Kasumi-1 (cell line): ENCODE data around the gene THEMIS.
A peak's percentile ranks its signal among the peaks of the same experiment; 100 is the strongest.

Source experiments
- DNase-seq, 2 experiments: peaks; one replicate each; lab custom pipeline; 2025; lab: John Stamatoyannopoulos, UW

The THEMIS gene

DNA sequence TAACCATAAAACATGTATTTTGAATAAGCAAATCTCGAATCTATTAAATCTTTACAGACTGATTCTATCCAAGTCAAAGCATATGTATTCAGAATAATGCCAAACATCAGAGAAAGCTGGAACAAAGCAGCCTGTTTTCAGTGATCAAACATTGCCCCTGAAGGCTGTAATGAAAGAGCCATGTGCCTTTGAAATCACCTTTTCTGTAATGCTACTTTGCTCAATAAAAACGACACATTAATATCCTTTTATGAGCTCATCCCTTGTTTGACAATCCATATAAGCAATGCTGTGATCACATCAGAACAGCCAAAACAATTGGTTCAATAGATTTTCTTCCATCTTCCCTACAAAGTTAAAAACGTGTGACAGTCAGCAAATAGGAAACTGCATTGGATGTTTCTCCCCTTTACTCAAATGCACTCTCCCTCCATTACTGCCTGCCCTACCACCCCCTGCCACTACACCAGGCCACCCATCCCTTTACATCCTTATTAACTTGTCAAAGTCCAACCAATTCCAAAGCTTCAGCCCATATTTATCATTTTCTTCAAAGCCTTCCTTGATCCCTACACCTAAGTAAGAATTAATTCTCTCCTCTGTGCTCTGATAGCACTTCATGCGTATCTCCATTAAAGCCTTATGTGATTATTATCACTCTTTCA lies 42.0 kb downstream of the THEMIS start:
- no peak for DNase-seq

DNA sequence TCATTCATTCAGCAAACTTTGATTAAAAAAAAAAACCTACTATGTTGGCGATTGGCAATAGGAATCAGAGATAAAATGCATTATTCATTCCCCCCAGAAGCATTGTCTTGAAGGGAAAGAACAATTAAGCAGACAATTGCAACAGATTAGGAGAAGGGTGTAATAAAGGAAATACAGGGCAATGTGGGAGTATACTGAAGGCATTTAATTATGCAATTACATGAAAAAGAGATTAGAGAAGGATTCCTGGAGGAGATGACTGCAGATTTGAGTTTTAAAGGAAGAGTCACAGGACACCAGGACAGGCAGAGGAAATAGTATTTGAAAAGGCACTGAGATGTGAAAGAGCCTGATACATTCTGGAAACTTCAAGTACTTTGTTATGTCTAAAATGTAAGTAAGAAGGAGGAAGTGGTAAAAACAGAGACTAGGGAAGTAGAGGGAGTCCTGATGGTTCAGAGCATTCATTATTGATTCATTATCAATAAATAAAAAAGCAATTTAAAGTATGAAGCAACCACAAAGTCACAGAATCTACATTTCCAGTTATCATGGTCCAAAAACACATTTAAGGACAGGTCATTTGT lies 43.7 kb downstream of the THEMIS start:
- peak; percentile 13 to 36 for DNase-seq

DNA sequence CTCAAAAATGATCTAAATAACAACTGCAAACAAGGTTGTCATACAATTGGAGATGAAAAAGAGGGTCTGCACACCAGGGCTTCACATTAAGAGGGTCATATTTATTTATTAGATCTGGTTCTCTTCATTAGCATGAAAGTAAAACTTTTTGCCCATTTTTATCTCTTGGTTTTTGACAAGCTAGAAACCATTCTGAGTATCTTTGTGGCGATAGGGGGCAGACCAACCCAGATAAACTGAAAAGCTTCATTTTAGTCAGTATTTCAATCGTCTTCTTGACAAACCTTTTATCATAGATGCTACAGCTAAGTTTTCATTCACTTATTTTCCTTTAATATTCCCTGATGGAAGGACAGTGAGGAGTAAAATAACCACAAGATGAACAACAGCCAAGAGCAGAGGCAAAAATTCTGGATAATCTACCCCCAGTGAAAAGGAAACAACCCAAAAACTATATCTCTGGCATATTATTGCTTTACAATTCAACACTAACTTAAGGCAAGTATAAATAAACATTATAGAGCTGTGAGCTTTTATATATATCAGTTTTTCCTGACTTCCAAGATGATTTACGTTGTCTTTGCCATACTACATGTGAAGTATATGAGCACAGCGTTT lies 45.2 kb downstream of the THEMIS start:
- DNase-seq = peak in 1 of 2 experiments; percentile 24

DNA sequence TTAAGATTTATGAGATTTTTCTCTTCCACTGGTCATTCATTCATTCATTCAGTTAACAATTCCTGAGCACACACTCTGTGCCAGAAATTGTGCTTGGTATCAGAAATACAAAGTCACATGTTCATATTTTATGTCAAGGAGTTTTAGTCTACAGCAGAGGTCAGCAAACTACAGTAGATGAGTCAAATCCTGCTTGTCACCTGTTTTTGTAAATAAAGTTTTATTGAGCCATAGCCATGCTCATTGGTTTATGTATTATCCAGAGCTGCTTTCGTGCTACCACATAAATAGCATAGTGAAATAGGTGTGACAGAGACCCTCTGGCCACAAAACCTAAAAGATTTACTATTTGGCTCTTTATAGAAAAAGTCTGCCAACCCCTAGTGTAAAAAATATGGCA lies 46.8 kb downstream of the THEMIS start:
- DNase-seq = no peak

DNA sequence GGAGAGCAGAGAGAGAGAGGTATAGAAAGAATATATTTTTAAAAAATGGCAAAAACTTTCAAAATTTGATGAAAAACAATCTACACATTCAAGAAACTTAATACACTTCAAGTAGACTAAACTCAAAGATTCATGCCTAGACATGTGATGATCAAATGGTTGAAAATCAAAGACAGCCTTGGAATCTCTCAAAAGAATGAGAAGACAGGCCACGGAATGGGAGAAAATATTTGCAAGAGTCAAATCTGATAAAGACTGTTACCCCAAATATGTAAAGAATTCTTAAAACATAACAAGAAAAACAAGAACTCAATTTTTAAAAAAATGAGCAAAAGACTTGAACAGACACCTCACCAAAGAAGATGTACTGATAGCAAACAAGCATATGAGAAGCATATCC lies 49.7 kb downstream of the THEMIS start:
- no peak for DNase-seq

DNA sequence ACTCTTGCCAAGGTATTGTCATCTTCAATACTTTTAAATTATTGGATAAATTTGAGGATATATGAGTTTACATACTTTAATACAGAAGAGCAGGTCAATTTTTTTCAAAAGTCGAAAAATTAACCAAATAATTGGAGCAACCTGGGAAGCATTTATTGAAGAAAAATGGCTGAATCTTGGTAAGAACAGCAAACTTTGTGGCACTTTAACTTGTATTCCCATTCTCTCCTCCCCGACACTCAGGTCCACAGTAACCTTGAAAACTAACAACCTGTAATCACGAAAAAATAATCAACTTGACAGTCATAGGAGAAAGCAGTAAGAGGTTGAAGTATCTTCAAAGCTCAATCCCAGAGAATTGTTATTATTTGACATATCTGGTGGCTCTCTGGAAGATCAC lies 55.6 kb downstream of the THEMIS start:
- DNase-seq = no peak

DNA sequence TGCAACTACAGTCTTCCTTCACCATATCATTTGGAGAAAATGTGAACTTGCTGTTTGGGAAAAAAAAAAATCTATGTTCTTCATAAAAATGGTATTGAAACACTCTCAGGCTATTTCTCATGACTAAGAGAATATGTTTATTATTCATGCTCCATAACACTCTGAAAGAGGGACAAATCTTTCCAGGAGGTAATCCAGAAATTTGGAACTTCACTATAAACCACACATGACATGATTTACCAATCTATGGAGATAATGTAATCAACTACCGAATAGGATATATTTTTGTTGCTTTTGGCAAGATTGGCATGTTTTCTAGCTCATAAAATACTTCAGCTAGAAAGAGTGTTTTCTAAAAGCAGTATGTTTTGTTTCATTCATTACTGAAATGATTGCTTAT lies 56.3 kb downstream of the THEMIS start:
- no peak for DNase-seq

DNA sequence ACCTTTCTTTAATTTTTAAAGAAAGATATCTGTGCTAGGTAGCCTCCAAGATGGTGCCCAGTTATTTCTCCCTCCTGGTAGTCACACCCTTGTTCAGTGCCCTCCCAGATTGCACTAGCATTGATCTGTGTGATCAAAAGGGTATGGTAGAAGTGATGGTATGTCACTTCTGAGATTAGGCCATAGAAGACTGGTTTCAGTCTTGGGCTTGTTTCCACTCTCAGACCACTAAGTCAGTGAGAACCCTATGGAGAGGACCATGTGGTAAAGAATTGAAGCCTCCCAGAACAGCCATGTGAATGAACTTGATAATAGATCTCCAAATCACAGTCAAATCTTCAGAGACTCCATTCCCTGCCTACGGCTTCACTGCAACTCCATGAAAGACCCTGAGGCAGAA lies 57.3 kb downstream of the THEMIS start:
- no peak for DNase-seq

DNA sequence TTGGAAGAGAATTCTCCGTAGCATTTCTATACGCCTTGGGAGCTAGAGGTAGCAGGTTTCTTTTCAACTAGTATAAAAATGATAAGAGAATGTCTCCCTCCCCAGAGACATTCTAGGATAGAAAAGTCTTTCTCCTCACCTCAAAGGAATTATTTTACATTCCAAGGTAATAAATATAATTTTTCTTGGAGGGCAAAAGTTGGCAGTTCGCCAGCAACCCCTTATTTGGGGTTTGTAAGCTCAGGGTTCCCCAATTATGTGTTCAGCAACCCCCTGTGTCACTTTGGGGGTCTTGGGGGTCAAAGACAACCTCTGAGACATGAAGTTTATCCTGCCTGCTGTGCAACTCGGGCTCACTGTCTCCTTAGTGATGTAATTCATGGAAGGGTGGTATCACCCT lies 58.3 kb downstream of the THEMIS start:
- no peak for DNase-seq

DNA sequence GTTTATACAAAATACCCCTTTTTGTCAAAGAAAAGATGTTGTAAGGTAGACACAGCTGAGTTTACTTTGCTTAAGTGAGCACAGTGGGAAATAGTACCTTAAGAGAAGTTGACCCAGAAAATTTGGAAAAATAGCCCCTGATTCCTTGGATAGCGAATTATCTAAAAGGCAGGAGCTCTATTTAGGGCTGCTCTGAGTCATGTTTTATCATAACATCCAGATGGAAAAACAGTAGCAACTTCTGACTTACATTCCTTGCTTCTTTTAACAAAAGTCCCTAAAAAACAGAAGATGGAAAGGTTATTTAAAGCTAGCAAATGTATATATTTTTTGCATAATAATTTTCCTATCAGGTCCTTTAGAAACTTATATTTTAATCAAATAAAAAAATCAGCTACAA lies 59.0 kb downstream of the THEMIS start:
- DNase-seq = no peak

DNA sequence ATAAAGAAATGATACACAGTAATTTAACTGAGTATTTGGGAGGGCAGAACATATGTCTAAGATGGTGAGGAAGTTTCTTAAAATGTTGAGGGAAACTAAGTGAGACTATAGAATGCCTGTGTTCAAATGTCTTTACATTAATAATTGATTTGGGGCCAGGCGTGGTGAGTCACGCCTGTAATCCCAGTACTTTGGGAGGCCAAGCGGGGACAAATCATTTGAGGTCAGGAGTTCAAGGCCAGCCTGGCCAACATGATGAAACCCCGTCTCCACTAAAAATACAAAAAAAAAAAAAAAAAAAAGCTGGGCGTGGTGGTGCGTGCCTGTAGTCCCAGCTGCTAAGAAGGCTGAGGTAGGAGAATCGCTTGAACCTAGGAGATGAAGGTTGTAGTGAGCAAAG lies 66.7 kb downstream of the THEMIS start:
- DNase-seq = no peak

DNA sequence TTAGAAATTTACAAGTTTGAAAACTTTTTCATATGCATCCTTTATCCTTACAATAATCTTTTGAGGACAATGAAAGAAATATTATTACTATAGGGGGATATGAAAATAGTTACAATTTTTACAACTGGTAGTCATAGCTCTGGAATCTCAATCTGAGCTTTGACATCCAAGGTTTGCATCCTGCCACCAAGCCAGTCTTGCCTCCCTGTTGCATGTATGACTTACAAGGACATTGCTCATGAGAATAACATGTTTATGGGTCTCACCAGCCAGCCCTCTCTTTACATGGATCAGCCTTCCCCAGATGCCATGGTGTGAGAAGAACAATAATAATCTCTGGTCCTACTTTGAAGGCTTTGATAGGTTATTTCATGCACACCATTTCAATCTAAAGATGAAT lies 67.5 kb downstream of the THEMIS start:
- DNase-seq = no peak

DNA sequence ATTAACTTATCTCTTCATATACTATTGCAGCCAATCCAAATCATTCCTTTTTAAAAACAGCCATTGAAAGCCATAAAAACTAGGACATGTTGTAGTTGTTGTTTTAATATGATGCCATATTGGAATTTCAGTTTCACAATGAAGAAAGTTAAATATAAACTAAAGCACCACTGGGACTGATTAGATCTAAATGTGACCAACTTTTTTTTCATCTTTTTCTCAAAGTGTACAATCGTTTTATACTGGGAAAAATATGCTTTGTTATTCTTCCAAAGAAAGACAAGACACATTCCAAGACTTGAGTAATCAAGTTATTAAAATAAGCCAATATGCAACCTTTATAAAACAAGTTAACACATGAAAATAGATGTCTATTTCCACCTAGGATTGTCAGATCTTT lies 68.5 kb downstream of the THEMIS start:
- DNase-seq = no peak

DNA sequence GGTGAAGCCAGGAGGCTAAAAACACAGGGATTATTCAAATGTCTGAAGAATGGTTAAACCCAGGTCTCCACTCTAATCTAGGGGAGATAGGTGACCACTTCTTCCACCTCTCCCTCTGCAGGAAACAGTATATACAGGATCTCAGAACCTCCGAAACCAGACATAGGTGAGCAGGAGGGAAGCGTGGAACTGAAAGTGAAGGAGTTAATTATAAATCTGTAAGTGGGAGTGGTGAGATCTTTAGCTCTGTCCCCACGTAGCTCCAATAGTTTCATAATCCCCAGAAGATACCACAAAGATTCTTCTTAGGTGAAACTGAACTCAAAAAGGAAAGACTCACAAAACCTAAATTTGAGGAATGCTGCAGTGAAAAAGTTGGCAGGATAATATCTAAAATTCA lies 76.8 kb downstream of the THEMIS start:
- DNase-seq = no peak

DNA sequence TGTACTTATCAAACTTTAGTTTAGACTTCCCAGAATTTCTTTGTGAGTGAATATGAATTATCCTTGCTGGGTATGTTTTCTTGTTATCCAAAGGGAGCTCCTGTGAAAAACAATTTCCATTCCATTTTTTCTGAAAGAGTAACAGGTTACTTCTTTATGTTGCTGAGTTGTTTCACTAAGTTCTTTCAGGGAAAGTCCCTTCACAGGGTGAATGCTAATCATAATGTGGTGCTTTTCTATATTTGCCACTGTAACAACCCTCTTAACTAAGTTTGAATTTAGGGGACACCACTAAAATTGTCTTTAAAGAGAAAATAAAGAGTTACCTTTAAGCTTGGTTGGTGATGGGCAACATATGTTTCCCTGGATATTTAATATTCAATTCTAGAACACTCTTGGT lies 79.4 kb downstream of the THEMIS start:
- no peak for DNase-seq

DNA sequence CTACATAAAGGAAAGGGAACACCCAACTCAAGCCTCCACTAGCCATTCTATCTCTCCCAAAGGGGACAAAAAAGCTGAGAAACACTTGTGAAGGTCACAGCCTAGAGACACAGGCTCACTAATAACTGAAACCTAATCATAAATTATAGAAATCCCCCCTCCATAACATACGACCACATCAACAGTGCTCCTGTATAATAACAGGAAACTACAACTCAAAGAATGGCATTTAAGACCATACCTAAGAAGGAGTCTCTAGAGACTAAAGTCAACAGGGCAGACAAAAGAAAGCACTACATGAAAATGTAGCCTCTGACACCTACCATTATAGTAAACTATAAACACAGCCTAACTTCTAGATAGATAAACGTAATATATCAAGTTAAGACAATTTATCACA lies 82.7 kb downstream of the THEMIS start:
- no peak for DNase-seq

DNA sequence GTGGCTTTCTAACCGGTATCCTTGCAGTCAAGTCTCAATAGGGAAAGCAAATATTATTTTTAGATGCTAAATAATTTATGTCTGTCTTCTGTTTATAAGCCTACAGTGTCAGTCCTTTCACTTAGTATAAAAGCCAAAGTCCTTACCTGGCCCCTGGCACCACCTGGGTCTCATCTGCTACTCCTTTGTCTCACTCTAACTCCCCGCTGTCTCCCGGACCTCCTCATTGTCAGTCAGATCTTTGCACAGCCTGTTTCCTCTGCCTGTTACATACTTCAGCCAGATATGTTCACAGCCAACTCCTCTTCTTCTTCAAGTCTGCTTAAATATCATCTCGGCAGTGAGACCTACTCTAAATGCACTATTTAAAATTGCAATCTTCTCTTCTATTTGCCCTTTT lies 84.2 kb downstream of the THEMIS start:
- DNase-seq = no peak

DNA sequence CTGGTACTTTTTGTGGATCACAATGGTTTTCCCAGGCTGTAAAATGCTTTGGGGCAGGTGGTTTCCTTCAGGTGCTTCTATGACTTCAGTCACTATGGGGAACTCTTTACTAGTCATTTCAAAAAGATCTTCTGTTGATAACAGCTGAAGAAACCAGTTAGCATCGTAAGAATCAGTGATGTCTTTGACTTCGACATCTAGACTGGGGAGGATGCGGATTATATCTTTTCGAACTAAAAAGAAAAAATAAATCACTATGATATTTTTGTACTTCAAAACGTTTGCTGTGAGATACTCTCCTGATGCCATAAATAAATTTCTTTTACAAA lies 87.2 kb downstream of the THEMIS start:
- DNase-seq = no peak

DNA sequence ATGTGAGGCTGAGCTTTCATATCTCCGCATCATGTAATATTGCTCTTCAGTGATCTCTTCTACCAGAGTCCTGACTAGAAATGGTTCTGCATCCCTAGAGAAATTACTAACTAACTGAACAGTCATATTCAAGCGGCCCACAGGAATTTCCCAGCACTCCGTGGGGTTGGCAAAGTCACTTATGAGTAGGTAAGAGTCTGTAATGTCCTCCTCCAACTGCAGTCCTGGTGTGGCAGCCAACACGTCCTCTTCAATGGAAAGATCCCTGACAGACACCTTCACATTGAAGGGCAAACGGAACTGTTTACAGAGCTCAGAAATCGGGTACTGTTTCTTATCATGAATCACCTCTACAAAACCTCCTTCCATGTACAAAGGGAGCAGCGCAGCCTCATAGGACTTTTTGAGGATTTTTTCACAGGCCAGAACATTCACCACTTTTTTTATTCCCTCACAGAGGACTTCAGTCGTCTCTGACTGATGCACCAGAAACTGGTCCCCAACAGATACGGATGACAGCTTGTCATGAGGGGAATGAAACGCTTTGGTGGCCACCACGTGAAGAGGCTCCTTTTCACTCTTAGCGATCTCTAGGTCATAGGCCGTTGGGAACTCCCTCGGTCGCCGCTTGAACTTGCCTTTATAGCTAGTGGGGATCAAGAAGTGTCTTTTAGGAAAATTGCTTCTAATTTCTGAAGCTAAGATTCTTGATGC lies 87.7 kb downstream of the THEMIS start:
- DNase-seq = no peak

DNA sequence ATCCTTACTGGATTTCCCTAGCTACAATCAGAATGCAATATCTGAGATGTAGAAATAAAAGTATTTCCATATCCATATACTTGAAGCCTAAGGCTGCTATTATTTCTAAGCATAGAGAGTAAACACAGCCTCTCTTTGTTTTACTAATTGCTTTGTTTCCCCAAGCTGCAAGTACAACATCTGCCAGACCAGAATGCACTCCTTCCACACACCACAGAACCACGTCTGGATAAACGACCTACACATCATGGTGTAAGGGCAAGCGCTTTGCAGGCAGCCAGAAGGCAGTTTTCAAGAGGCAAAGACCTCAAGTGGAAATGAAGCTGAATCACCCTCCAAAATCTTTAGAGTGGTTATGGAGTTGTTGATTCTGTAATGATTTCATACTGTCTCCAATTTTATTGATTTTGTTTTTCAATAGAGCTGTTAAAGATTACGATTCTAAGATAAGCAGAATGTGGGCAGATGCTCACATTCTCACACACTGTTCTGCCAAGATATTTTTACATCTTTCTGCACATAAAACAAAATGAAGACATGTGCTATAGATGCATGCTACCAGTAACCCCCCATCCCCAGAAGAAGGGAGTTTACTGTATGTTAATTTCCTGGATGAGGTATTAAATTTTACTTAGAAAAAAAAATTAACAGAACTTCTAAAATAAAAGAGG lies 88.8 kb downstream of the THEMIS start:
- DNase-seq = no peak

DNA sequence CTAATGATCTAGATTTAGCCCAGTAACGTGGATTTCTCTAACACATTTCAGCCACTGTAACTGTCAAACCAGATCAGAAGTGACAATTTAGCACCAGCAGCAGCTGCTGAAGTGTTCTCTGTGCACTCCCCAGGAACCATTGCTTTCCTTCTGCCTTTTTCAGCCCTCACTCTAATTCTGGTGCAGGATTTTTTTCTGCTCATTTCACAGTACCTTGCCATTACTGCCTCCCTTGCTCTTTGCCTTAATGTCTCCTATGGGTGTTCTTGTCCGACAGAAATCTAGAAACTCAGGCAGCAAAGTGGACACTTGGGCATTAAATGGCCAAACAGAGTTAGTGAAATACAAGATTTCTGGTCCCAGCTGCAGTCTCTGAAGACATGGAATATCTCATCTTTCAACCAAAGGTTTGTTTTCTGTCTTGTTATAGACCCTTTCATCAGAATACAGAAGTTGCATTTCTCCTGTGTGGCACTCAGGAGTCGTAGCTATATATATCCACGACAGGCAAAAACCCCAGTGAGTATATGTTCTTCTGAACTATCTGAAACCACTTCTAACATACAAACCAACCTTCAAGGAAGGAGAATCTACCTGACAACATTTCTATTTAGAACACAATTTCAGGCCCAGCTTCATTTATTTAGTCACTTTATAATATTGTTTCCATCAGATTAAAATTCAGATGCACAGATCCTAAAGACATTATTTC lies 92.9 kb downstream of the THEMIS start:
- no peak for DNase-seq

DNA sequence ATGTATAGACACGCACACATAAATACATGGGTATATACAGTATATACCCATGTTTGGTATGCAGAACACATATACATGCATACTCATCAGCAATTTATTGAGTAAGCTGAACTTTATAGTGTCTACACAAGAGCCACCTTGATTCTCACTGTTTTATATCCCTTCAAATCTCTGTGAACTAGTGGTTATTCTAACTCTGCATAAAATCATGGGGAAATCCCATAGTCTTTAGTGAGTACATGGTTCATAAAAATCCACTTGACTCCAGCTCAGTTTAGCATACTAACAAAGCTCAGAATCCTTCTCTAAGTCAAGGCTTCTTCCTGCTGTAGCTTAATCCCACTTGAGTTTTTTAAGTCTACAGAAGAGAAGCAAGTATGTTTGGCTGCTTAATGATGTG lies 104.1 kb downstream of the THEMIS start:
- no peak for DNase-seq
